Measurements from ENCODE around the gene AIMP2.
"Not testable (repeated sequence)": the region's sequence is repeated elsewhere in the genome, so short reads cannot be mapped to it uniquely, and the experiment has no call there.

Gene AIMP2

DNA sequence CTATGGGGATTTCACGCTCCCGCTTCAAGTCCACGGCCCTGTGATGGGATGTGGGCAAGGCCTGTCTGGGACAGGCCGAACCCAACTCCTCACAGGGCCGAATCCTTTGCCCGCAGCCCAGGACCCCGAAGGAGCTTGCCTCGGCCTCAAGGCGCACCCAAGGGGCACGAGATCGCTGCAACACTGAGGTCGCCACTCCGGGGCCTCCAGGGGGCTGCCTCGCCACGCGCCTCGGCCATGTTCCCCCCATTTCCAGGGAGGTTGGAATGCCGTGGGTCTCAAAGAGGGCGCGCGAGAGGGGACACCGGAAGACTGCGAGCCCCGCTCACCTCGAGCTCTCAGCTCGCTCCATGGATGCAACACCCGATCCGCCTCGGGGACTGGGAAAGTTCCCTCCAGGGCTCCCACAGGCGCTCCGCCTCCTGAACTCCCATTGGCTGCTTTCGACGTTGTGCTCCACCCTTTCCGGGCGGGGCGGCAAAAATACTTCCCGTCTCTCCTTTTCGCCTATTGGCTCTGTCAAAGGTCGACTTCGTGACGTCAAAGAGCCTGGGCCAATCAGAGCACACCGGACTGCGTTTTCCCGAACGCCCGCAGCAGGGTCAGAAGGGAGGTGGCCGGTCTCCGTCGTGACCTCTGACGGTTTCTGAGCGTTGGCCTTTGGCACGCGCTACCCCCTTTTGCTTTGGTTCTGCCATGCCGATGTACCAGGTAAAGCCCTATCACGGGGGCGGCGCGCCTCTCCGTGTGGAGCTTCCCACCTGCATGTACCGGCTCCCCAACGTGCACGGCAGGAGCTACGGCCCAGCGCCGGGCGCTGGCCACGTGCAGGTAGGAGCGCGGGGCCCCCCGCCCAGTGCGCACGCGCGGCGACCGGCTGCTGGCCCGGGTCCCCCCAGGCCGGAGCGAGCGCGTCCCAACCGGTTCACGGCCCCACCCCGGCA, at the start of gene AIMP2, which contains the start of gene PMS2:
Gene AIMP2, plus strand, starts transcription at position 605 of the 944 bp plus-strand sequence. Its CDS starts 92 bp downstream, at position 697.
Gene PMS2, minus strand, starts transcription at position 382 of the 944 bp plus-strand sequence. Its CDS starts 30 bp downstream, at position 352.
- H3K4me2 ChIP-seq (ENCODE audit: insufficient read depth, low read length), result peak within 1 kb of the TSS; percentile 68
- H3K79me2 ChIP-seq (ENCODE audit: insufficient read depth, low read length), result peaks cover 62% of the 10 kb centered on the region
- DNase-seq, result peak; percentile 97

GRCh38 chr7:5963205-5963604, 45.9 kb upstream of the AIMP2 start:
- not testable (repeated sequence) for H4K20me1 ChIP-seq (ENCODE audit: insufficient read depth, low read length); H3K4me3 ChIP-seq (ENCODE audit: low read depth in 1 of 2, low read length in 2 of 2); H3K27ac ChIP-seq (ENCODE audit: low read length); H3K9me3 ChIP-seq (ENCODE audit: insufficient read depth, low read length, severe bottlenecking); H2AFZ ChIP-seq (ENCODE audit: low read depth, low read length); H3K36me3 ChIP-seq (ENCODE audit: insufficient read depth, low read length); H3K9ac ChIP-seq (ENCODE audit: low read depth, low read length); H3K4me2 ChIP-seq (ENCODE audit: insufficient read depth, low read length); ATAC-seq (ENCODE audit: insufficient read depth, low read depth); H3K27me3 ChIP-seq (ENCODE audit: insufficient read depth, low read length, poor library complexity); DNase-seq; H3K79me2 ChIP-seq (ENCODE audit: insufficient read depth, low read length); H3K4me1 ChIP-seq (ENCODE audit: insufficient read depth, low read length)

More for the DNA sequence above, at the start of gene AIMP2, which contains the start of gene PMS2:
- Histone ChIP-seq H3K4me1 (ENCODE audit: insufficient read depth, low read length) (peaks cover 42% of the 10 kb centered on the region), H2AFZ (ENCODE audit: low read depth, low read length) (peak within 1 kb of the TSS; percentile 98), H3K27ac (ENCODE audit: low read length) (peak within 1 kb of the TSS; percentile 89), H4K20me1 (ENCODE audit: insufficient read depth, low read length) (peaks cover 3% of the 10 kb centered on the region; the same call in 1 of the 2 replicates), H3K27me3 (ENCODE audit: insufficient read depth, low read length, poor library complexity) (no peaks in the 10 kb centered on the region), H3K9me3 (ENCODE audit: insufficient read depth, low read length, severe bottlenecking) (no peaks in the 10 kb centered on the region), H3K36me3 (ENCODE audit: insufficient read depth, low read length) (peaks cover 28% of the 10 kb centered on the region; the same call in 1 of the 2 replicates), H3K9ac (ENCODE audit: low read depth, low read length) (peak within 1 kb of the TSS; percentile 83), H3K4me3 (ENCODE audit: low read depth in 1 of 2, low read length in 2 of 2) (peak within 1 kb of the TSS; percentile 68 to 84)
- peak; percentile 85 for ATAC-seq (ENCODE audit: insufficient read depth, low read depth)
- TF ChIP-seq EZH2 (IDR thresholded peaks at IDR 0.05; ENCODE audit: borderline replicate concordance, low read depth, low read length, severe bottlenecking) (no peak), CTCF (IDR thresholded peaks at IDR 0.05; ENCODE audit: borderline replicate concordance, extremely low read depth, low read length, poor library complexity, severe bottlenecking) (peak; percentile 44)

DNA sequence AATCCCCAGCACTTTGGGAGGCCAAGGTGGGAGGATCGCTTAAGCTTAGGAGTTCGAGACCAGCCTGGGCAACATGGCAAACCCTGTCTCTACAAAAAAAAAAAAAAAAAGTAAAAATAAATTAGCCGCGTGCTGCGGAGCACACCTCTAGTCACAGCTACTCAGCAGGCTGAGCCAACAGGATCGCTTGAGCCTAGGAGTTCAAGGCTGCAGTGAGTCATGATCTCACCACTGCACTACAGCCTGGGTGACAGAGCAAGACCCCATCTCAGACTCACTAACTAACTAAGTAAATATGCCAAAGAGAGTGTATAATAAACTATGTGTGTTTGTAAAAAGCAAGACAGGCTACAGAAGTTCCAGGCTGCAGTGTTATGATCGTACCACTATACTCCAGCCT, 45.3 kb upstream of the AIMP2 start:
- not testable (repeated sequence) for H3K27me3 ChIP-seq (ENCODE audit: insufficient read depth, low read length, poor library complexity); H3K4me3 ChIP-seq (ENCODE audit: low read depth in 1 of 2, low read length in 2 of 2); H3K4me2 ChIP-seq (ENCODE audit: insufficient read depth, low read length); ATAC-seq (ENCODE audit: insufficient read depth, low read depth); H3K9me3 ChIP-seq (ENCODE audit: insufficient read depth, low read length, severe bottlenecking); H4K20me1 ChIP-seq (ENCODE audit: insufficient read depth, low read length); H3K79me2 ChIP-seq (ENCODE audit: insufficient read depth, low read length); DNase-seq; H3K36me3 ChIP-seq (ENCODE audit: insufficient read depth, low read length); H3K4me1 ChIP-seq (ENCODE audit: insufficient read depth, low read length); H2AFZ ChIP-seq (ENCODE audit: low read depth, low read length); H3K9ac ChIP-seq (ENCODE audit: low read depth, low read length); H3K27ac ChIP-seq (ENCODE audit: low read length)

- ATAC-seq (ENCODE audit: insufficient read depth, low read depth), result peak; percentile 25; the same call in 2 of the 3 replicates
- H3K27ac ChIP-seq (ENCODE audit: low read length); H3K9ac ChIP-seq (ENCODE audit: low read depth, low read length); H3K79me2 ChIP-seq (ENCODE audit: insufficient read depth, low read length); H3K27me3 ChIP-seq (ENCODE audit: insufficient read depth, low read length, poor library complexity); H4K20me1 ChIP-seq (ENCODE audit: insufficient read depth, low read length); H3K4me2 ChIP-seq (ENCODE audit: insufficient read depth, low read length); H3K36me3 ChIP-seq (ENCODE audit: insufficient read depth, low read length); H3K4me3 ChIP-seq (ENCODE audit: low read depth in 1 of 2, low read length in 2 of 2); DNase-seq; H3K4me1 ChIP-seq (ENCODE audit: insufficient read depth, low read length); H3K9me3 ChIP-seq (ENCODE audit: insufficient read depth, low read length, severe bottlenecking); H2AFZ ChIP-seq (ENCODE audit: low read depth, low read length): not testable (repeated sequence)
Observed at GRCh38 chr7:5970347-5970911, 38.6 kb upstream of the AIMP2 start, which contains the start of gene RSPH10B. Gene RSPH10B (minus strand): TSS chr7:5970689. CDS start chr7:5967116, 3,573 bp downstream.

- not testable (repeated sequence) for H3K9me3 ChIP-seq (ENCODE audit: insufficient read depth, low read length, severe bottlenecking); H2AFZ ChIP-seq (ENCODE audit: low read depth, low read length); H3K36me3 ChIP-seq (ENCODE audit: insufficient read depth, low read length); H3K4me2 ChIP-seq (ENCODE audit: insufficient read depth, low read length); H3K4me3 ChIP-seq (ENCODE audit: low read depth in 1 of 2, low read length in 2 of 2); H3K79me2 ChIP-seq (ENCODE audit: insufficient read depth, low read length); H3K27me3 ChIP-seq (ENCODE audit: insufficient read depth, low read length, poor library complexity); ATAC-seq (ENCODE audit: insufficient read depth, low read depth); H3K9ac ChIP-seq (ENCODE audit: low read depth, low read length); H3K4me1 ChIP-seq (ENCODE audit: insufficient read depth, low read length); H4K20me1 ChIP-seq (ENCODE audit: insufficient read depth, low read length); H3K27ac ChIP-seq (ENCODE audit: low read length); DNase-seq
Observed at GRCh38 chr7:5973580-5973979, 35.5 kb upstream of the AIMP2 start.

DNA sequence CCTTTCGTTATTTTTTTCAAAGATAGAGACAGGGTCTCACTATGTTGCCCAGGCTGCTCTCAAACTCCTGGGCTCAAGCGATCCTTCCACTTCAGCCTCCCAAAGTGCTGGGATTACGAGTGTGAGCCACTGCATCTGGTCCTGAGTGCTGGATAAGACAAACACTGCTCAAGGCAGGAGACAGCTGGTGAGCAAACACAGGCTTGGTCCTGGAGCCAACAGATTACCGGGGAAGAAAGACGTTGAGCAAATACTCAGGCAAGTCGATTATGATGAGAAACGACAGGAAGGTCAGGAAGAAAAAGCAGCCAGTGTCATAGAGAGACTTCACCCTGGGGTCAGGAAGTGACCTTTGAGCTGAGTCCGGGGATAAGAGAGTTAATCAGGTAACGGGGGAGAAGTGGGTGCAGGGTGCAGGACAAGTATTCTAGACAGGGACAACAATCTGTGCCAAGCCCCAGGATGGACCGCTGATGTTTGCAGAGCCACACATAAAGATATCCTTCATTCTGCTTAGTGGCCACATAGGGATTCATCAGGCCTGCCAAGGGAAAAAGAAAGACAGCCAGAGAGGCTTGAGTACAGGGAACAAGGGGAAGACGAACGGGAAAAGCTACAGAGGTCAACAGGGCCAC, 29.3 kb upstream of the AIMP2 start:
- H3K9me3 ChIP-seq (ENCODE audit: insufficient read depth, low read length, severe bottlenecking); H3K9ac ChIP-seq (ENCODE audit: low read depth, low read length); H3K79me2 ChIP-seq (ENCODE audit: insufficient read depth, low read length); H3K27ac ChIP-seq (ENCODE audit: low read length); DNase-seq; H3K4me2 ChIP-seq (ENCODE audit: insufficient read depth, low read length); H3K27me3 ChIP-seq (ENCODE audit: insufficient read depth, low read length, poor library complexity); ATAC-seq (ENCODE audit: insufficient read depth, low read depth); H4K20me1 ChIP-seq (ENCODE audit: insufficient read depth, low read length); H2AFZ ChIP-seq (ENCODE audit: low read depth, low read length); H3K4me3 ChIP-seq (ENCODE audit: low read depth in 1 of 2, low read length in 2 of 2); H3K4me1 ChIP-seq (ENCODE audit: insufficient read depth, low read length): not testable (repeated sequence)
- H3K36me3 ChIP-seq (ENCODE audit: insufficient read depth, low read length), result peaks cover 11% of the 10 kb centered on the region; the same call in 1 of the 2 replicates
